HCT116 (cell line): ENCODE data around the gene FDCSP. TPM values are rescaled to one million over a fixed set of nuclear protein-coding genes. Genes with fewer than 3 reads are reported as not detected.

Experiments used
- ATAC-seq: fragments of 200-7000 bp; cut with Tn5 transposase; 2 replicates; pipeline ENCODE4 v1.9.1; 2020; ENCODE audit warnings: mild to moderate bottlenecking, moderate library complexity
- BruUV-seq: library from RNA; stranded (reverse); fragments of 400-500 nt; replicated peaks from 2 replicates; lab custom pipeline; 2021; lab: Mats Ljungman, UMichigan
- CTCF ChIA-PET: fragments of 300-600 bp; sonication (Branson Sonifier 250); formaldehyde crosslinking; loops from one replicate; lab custom pipeline; 2021; ENCODE audit warnings: antibody characterized with exemption; lab: Charles Lee
- POLR2A ChIA-PET: fragments of 300-600, 350-600 bp; sonication (Branson Sonifier 250); formaldehyde crosslinking; loops from one replicate; lab custom pipeline; 2021; ENCODE audit warnings: antibody characterized with exemption; lab: Charles Lee
- RAD21 ChIA-PET, 2 experiments: fragments of 300-600 bp; sonication (Branson Sonifier 250); formaldehyde crosslinking; loops; one replicate each; lab custom pipeline; 2023; ENCODE audit warnings: low total read pairs in 2 of 2; ENCODE audit not compliant: uncharacterized antibody in 2 of 2, unreplicated experiment in 2 of 2, low non-redundant PET in 1 of 2; lab: Charles Lee
- DNase-seq: peaks from one replicate; pipeline ENCODE4 v3.0.0-alpha.2; 2010; ENCODE audit warnings: low read depth, low spot score
- H2AFZ ChIP-seq: fragments of 200-600 bp; shearing (Covaris generic), sonication (generic); 2 replicates; pipeline ENCODE4 v1.6.1; 2017; ENCODE audit warnings: low read depth, mixed run types, mixed read lengths, antibody characterized with exemption, low read length; ENCODE audit not compliant: poor library complexity, severe bottlenecking
- H3K27ac ChIP-seq: 2 replicates; pipeline ENCODE4 v1.5.1; 2012; ENCODE audit warnings: low read depth, low read length
- H3K27me3 ChIP-seq: fragments of 200-600 bp; sonication (generic); 2 replicates; pipeline ENCODE4 v1.6.1; 2016; ENCODE audit warnings: mixed run types, low read length, mixed read lengths; ENCODE audit not compliant: insufficient read depth
- H3K36me3 ChIP-seq, 2 experiments: fragments of 200-500 bp in 1 of 2; fragments of 200-600 bp in 1 of 2; sonication (Bioruptor generic) in 1 of 2; sonication (generic) in 1 of 2; 2 replicates each; pipeline versions ENCODE4 v1.5.1 to v1.6.1; 2014 to 2016; ENCODE audit warnings: low read length in 2 of 2, inconsistent platforms in 1 of 2, mixed read lengths in 1 of 2, mixed run types in 1 of 2; ENCODE audit not compliant: insufficient read depth in 2 of 2, control insufficient read depth in 1 of 2
- H3K4me1 ChIP-seq, 2 experiments: fragments of 200-600 bp in 1 of 2; sonication (generic) in 1 of 2; 2 replicates each; pipeline versions ENCODE4 v1.5.1 to v1.6.1; 2012 to 2017; ENCODE audit warnings: low read length in 2 of 2, inconsistent platforms in 1 of 2, mild to moderate bottlenecking in 1 of 2, mixed read lengths in 1 of 2, mixed run types in 1 of 2, moderate library complexity in 1 of 2; ENCODE audit not compliant: insufficient read depth in 2 of 2, control insufficient read depth in 1 of 2
- H3K4me2 ChIP-seq: fragments of 200-600 bp; sonication (generic); 2 replicates; pipeline ENCODE4 v1.6.1; 2017; ENCODE audit warnings: mixed run types, low read length, mixed read lengths
- H3K4me3 ChIP-seq, 2 experiments: fragments of 200-600 bp in 1 of 2; sonication (generic) in 1 of 2; replicated peaks in 1 of 2; 2 replicates each; pipeline ENCODE4 v1.5.1; 2011 to 2016; ENCODE audit warnings: low read length in 2 of 2, control low read depth in 1 of 2, low read depth in 1 of 2, mild to moderate bottlenecking in 1 of 2, mixed read lengths in 1 of 2, mixed run types in 1 of 2
- H3K79me2 ChIP-seq: fragments of 200-600 bp; sonication (generic); 2 replicates; pipeline ENCODE4 v1.6.1; 2017; ENCODE audit warnings: mild to moderate bottlenecking, mixed run types, low read length, moderate library complexity, mixed read lengths; ENCODE audit not compliant: insufficient read depth
- H3K9ac ChIP-seq: fragments of 200-600 bp; sonication (generic); 2 replicates; pipeline ENCODE4 v1.6.1; 2016; ENCODE audit warnings: low read length, mixed read lengths
- H3K9me2 ChIP-seq: fragments of 200-600 bp; sonication (generic), shearing (Covaris generic); 2 replicates; pipeline ENCODE4 v1.6.1; 2017; ENCODE audit warnings: mixed run types, mild to moderate bottlenecking, moderate library complexity; ENCODE audit not compliant: insufficient read depth
- H3K9me3 ChIP-seq, 2 experiments: fragments of 200-500 bp in 1 of 2; fragments of 200-600 bp in 1 of 2; sonication (Bioruptor generic) in 1 of 2; sonication (generic) in 1 of 2; 2 replicates each; pipeline ENCODE4 v1.6.1; 2014 to 2017; ENCODE audit warnings: low read length in 2 of 2, mixed read lengths in 2 of 2, inconsistent platforms in 1 of 2, low read depth in 1 of 2, mild to moderate bottlenecking in 1 of 2, mixed run types in 1 of 2, moderate library complexity in 1 of 2; ENCODE audit not compliant: control insufficient read depth in 1 of 2, insufficient read depth in 1 of 2
- H4K20me1 ChIP-seq: fragments of 200-600 bp; sonication (generic), shearing (Covaris generic); 2 replicates; pipeline ENCODE4 v1.6.1; 2017; ENCODE audit warnings: mixed run types, mild to moderate bottlenecking, moderate library complexity; ENCODE audit not compliant: insufficient read depth
- ATF3 ChIP-seq: IDR thresholded peaks from 2 replicates; pipeline ENCODE4 v1.6.1; 2012
- CBX3 ChIP-seq: IDR thresholded peaks from 2 replicates; pipeline ENCODE4 v1.6.1; 2012; ENCODE audit warnings: low read depth
- CTCF ChIP-seq, 3 experiments: fragments of 200-600 bp in 1 of 3; sonication (generic) in 1 of 3; IDR thresholded peaks in 2 of 3; conservative IDR thresholded peaks in 1 of 3; 2 replicates each; pipeline ENCODE4 v1.5.1; 2012 to 2017; ENCODE audit warnings: low read depth in 2 of 3, low read length in 2 of 3, antibody characterized with exemption in 1 of 3, borderline replicate concordance in 1 of 3, control low read depth in 1 of 3, mild to moderate bottlenecking in 1 of 3, mixed read lengths in 1 of 3, mixed run types in 1 of 3, moderate library complexity in 1 of 3; ENCODE audit not compliant: insufficient read depth in 1 of 3
- EGR1 ChIP-seq: IDR thresholded peaks from 2 replicates; pipeline ENCODE4 v1.6.1; 2012; ENCODE audit warnings: low read depth
- ELF1 ChIP-seq: IDR thresholded peaks from 2 replicates; pipeline ENCODE4 v1.6.1; 2012; ENCODE audit warnings: low read depth, borderline replicate concordance
- EZH2 ChIP-seq: fragments of 200-600 bp; sonication (generic); IDR thresholded peaks from 2 replicates; pipeline ENCODE4 v1.6.1; 2017; ENCODE audit warnings: antibody characterized with exemption, mixed run types
- JUND ChIP-seq: IDR thresholded peaks from 2 replicates; pipeline ENCODE4 v1.6.1; 2012
- MAX ChIP-seq: IDR thresholded peaks from 2 replicates; pipeline ENCODE4 v1.6.1; 2012
- RAD21 ChIP-seq: IDR thresholded peaks from 2 replicates; pipeline ENCODE4 v1.6.1; 2012; ENCODE audit warnings: low read depth, mild to moderate bottlenecking
- REST ChIP-seq: IDR thresholded peaks from 2 replicates; pipeline ENCODE4 v1.6.1; 2012; ENCODE audit warnings: low read depth
- SIN3A ChIP-seq: IDR thresholded peaks from 2 replicates; pipeline ENCODE4 v1.6.1; 2012; ENCODE audit warnings: low read depth
- YY1 ChIP-seq: IDR thresholded peaks from 2 replicates; pipeline ENCODE4 v1.6.1; 2011; ENCODE audit warnings: low read length, low read depth, moderate library complexity, mild to moderate bottlenecking; ENCODE audit not compliant: insufficient replicate concordance; ENCODE audit errors: extremely low read depth
- ZBTB33 ChIP-seq: IDR thresholded peaks from 2 replicates; pipeline ENCODE4 v1.6.1; 2011; ENCODE audit warnings: mild to moderate bottlenecking, low read length, moderate library complexity; ENCODE audit not compliant: insufficient replicate concordance; ENCODE audit errors: extremely low read depth
- ZFX ChIP-seq: fragments of 450-650 bp; IDR thresholded peaks from 2 replicates; pipeline ENCODE4 v1.6.1; 2017
- ZNF274 ChIP-seq: fragments of 200-500 bp; sonication (Bioruptor generic); IDR thresholded peaks from 2 replicates; pipeline ENCODE4 v1.6.1; 2014; ENCODE audit warnings: mild to moderate bottlenecking, low read depth, low read length, inconsistent platforms
- intact Hi-C: fragments of 100-400 bp; cut with micrococcal nuclease; formaldehyde crosslinking; loops from 2 replicates; pipeline ENCODE4 v1.10.0; 2022
- total RNA-seq: library from RNA; stranded (reverse); gene quantifications from one replicate; pipeline ENCODE4 v1.2.1, GENCODE V29; 2021; ENCODE audit not compliant: unreplicated experiment

FDCSP gene
- total RNA-seq, 1 experiment from 2014 or later, result not detected

- Histone ChIP-seq H3K79me2 (no peaks in the 10 kb centered on the region), H3K9me3 (no peaks in the 10 kb centered on the region), H2AFZ (no peak overlapping the region), H3K27ac (no peak overlapping the region), H3K4me2 (no peak overlapping the region), H4K20me1 (no peaks in the 10 kb centered on the region), H3K9ac (no peak overlapping the region), H3K4me3 (no peak overlapping the region), H3K9me2 (no peaks in the 10 kb centered on the region), H3K36me3 (no peaks in the 10 kb centered on the region), H3K4me1 (no peaks in the 10 kb centered on the region), H3K27me3 (no peaks in the 10 kb centered on the region)
- intact Hi-C loops, result no loop called here
- no peak for DNase-seq
- ChIA-PET POLR2A (no interaction called here), RAD21 (no interaction called here), CTCF (no interaction called here)
- TF ChIP-seq ATF3 (no peak), ZNF274 (no peak), CBX3 (no peak), ZBTB33 (no peak), JUND (no peak), CTCF (IDR thresholded peaks at IDR 0.05 in 2 of 3, conservative IDR thresholded peaks at IDR 0.05 in 1 of 3; ENCODE audit: borderline replicate concordance in 1 of 3, insufficient read depth in 1 of 3, low read depth in 2 of 3, low read length in 2 of 3) (no peak), EZH2 (no peak), ZFX (no peak), YY1 (no peak), EGR1 (no peak), SIN3A (no peak), MAX (no peak), RAD21 (no peak), ELF1 (no peak), REST (no peak)
- BruUV-seq, result no TSS peak
- no peak for ATAC-seq
Observed at GRCh38 chr4:70190579-70190978, 35.3 kb upstream of the FDCSP start.
